ENCODE data around the gene AGBL5. TPM values are rescaled to one million over a fixed set of nuclear protein-coding genes. Genes with fewer than 3 reads are reported as not detected.

Gene AGBL5
- total and polyA plus RNA-seq, 2 of the 13 experiments (the other 11 are each of a cell fraction or from before 2014, with no cell fraction given) = 55.9 to 73.3 TPM

DNA sequence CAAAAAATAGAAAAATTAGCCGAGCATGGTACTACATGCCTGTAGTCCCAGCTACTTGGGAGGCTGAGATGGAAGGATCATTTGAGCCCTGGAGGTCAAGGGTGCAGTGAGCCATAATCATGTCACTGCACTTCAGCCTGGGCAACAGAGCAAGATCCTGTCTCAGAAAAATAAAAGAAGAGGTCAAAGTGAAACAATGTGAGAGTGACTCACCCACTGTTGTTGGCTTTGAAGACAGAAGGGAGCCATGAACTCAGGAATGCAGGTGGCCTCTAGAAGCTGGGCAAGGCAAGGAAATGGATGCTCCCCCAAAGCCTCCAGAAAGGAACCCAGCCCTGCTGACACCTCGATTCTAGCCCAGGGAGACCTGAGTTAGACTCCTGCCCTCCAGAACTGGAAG lies 22.4 kb upstream of the AGBL5 start (continued):
- TF ChIP-seq, protein P1, sequence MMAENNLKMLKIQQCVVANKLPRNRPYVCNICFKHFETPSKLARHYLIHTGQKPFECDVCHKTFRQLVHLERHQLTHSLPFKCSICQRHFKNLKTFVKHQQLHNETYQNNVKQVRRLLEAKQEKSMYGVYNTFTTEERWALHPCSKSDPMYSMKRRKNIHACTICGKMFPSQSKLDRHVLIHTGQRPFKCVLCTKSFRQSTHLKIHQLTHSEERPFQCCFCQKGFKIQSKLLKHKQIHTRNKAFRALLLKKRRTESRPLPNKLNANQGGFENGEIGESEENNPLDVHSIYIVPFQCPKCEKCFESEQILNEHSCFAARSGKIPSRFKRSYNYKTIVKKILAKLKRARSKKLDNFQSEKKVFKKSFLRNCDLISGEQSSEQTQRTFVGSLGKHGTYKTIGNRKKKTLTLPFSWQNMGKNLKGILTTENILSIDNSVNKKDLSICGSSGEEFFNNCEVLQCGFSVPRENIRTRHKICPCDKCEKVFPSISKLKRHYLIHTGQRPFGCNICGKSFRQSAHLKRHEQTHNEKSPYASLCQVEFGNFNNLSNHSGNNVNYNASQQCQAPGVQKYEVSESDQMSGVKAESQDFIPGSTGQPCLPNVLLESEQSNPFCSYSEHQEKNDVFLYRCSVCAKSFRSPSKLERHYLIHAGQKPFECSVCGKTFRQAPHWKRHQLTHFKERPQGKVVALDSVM (CRISPR knock-in tag; IDR thresholded peaks at IDR 0.05) = peak; percentile 65; the same call in 1 of the 2 replicates
- no peak for TF ChIP-seq KAT2B (IDR thresholded peaks at IDR 0.05; ENCODE audit: borderline replicate concordance, low read depth, low read length)
- no peak for TF ChIP-seq NAIF1 (CRISPR knock-in tag; IDR thresholded peaks at IDR 0.05; ENCODE audit: borderline replicate concordance)
- no peak for TF ChIP-seq KMT2B (CRISPR knock-in tag; IDR thresholded peaks at IDR 0.05)
- TF ChIP-seq GATA4 (IDR thresholded peaks at IDR 0.05; ENCODE audit: borderline replicate concordance, low read depth) = no peak
- no peak for TF ChIP-seq ZNF552 (CRISPR knock-in tag; IDR thresholded peaks at IDR 0.05; ENCODE audit: borderline replicate concordance)
- no peak for TF ChIP-seq ZNF30 (CRISPR knock-in tag; IDR thresholded peaks at IDR 0.05)
- TF ChIP-seq EZH2 (conservative IDR thresholded peaks at IDR 0.05; ENCODE audit: low read depth, low read length) = no peak
- no peak for TF ChIP-seq ZNF776 (CRISPR knock-in tag; IDR thresholded peaks at IDR 0.05)
- no peak for TF ChIP-seq KLF9 (CRISPR knock-in tag; IDR thresholded peaks at IDR 0.05; ENCODE audit: low read depth)
- TF ChIP-seq FOSL2 (CRISPR knock-in tag; IDR thresholded peaks at IDR 0.05) = peak; percentile 71
- TF ChIP-seq, protein P2, sequence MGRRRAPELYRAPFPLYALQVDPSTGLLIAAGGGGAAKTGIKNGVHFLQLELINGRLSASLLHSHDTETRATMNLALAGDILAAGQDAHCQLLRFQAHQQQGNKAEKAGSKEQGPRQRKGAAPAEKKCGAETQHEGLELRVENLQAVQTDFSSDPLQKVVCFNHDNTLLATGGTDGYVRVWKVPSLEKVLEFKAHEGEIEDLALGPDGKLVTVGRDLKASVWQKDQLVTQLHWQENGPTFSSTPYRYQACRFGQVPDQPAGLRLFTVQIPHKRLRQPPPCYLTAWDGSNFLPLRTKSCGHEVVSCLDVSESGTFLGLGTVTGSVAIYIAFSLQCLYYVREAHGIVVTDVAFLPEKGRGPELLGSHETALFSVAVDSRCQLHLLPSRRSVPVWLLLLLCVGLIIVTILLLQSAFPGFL (CRISPR knock-in tag; IDR thresholded peaks at IDR 0.05) = no peak
- TF ChIP-seq, protein P3, sequence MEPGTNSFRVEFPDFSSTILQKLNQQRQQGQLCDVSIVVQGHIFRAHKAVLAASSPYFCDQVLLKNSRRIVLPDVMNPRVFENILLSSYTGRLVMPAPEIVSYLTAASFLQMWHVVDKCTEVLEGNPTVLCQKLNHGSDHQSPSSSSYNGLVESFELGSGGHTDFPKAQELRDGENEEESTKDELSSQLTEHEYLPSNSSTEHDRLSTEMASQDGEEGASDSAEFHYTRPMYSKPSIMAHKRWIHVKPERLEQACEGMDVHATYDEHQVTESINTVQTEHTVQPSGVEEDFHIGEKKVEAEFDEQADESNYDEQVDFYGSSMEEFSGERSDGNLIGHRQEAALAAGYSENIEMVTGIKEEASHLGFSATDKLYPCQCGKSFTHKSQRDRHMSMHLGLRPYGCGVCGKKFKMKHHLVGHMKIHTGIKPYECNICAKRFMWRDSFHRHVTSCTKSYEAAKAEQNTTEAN (CRISPR knock-in tag; conservative IDR thresholded peaks at IDR 0.05) = no peak
- TF ChIP-seq ZNF121 (CRISPR knock-in tag; IDR thresholded peaks at IDR 0.05) = peak; percentile 92
- TF ChIP-seq ATRX (CRISPR knock-in tag; IDR thresholded peaks at IDR 0.05; ENCODE audit: borderline replicate concordance) = 0 out of 2 replicates have a peak, but pooled peaks have one; percentile 80
- TF ChIP-seq FOXK1 (CRISPR knock-in tag; IDR thresholded peaks at IDR 0.05; ENCODE audit: borderline replicate concordance, low read depth) = no peak
- 0 out of 2 replicates have a peak, but pooled peaks have one; percentile 29 for TF ChIP-seq ZMYM3 (CRISPR knock-in tag; IDR thresholded peaks at IDR 0.05)
- TF ChIP-seq RAD21 (CRISPR knock-in tag; IDR thresholded peaks at IDR 0.05) = no peak

All from HepG2 (cell line).